ENCODE results near the gene PTGS2. TPM values are rescaled to one million over a fixed set of nuclear protein-coding genes. Genes with fewer than 3 reads are reported as not detected.
"Not testable (repeated sequence)": the region's sequence is repeated elsewhere in the genome, so short reads cannot be mapped to it uniquely, and the experiment has no call there.

Gene PTGS2
- total RNA-seq, 2 donors from 2014 or later = 0.09 to 0.15 TPM

- H3K27ac Mint-ChIP-seq = no peak overlapping the region
- Histone ChIP-seq H3K36me3 (ENCODE audit: control insufficient read depth, insufficient read depth, low read length) (no peaks in the 10 kb centered on the region), H3K4me3 (ENCODE audit: low read length) (no peak overlapping the region), H3K9ac (ENCODE audit: extremely low read depth, low read length, poor library complexity, severe bottlenecking) (no peak overlapping the region), H3K4me1 (ENCODE audit: control insufficient read depth, insufficient read depth, low read length) (no peaks in the 10 kb centered on the region), H3K27ac (ENCODE audit: low read depth, low read length) (no peak overlapping the region), H3K27me3 (ENCODE audit: control insufficient read depth, insufficient read depth, low read length, poor library complexity, severe bottlenecking) (no peaks in the 10 kb centered on the region), H3K9me3 (ENCODE audit: control insufficient read depth, low read length) (no peaks in the 10 kb centered on the region)
- DNase-seq = no peak
- TF ChIP-seq CTCF (conservative IDR thresholded peaks at IDR 0.05) = no peak
- no peaks in the 10 kb centered on the region for H3K4me1 Mint-ChIP-seq
- H3K27me3 Mint-ChIP-seq (ENCODE audit: insufficient read depth) = no peaks in the 10 kb centered on the region
- H3K36me3 Mint-ChIP-seq (ENCODE audit: low read depth) = no peaks in the 10 kb centered on the region
- H3K9me3 Mint-ChIP-seq = no peaks in the 10 kb centered on the region
- WGBS, 2 experiments (ENCODE audit: insufficient coverage in 1 of 2, insufficient read length in 1 of 2) = 93% methylated on average over 2 of the region's 2 CpGs
- H3K4me3 Mint-ChIP-seq = no peak overlapping the region
Measured at GRCh38 chr1:186653312-186653711, 26.9 kb downstream of the PTGS2 start.

DNA sequence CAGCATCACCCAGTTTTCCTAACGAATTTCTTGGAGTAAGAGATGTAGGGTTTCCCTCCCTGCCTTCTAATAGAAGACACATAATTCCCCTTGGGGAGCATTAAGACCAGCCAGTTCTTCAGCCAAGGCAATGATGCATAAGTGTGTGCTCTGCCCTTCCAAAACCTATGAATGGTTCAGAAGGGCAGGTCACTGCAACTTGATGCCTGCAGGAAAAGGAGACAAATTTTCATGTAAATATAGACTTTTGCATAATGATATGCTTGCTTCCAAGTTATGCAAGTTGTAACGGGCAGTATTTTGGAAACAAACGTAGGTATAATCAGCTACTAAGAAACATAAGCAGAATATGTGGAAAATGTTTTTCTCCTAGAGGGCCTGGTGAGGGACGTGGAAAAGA is 31.6 kb downstream of the PTGS2 start:
- H3K4me3 ChIP-seq (ENCODE audit: low read length) = no peak overlapping the region
- Mint-ChIP-seq H3K27ac (no peak overlapping the region), H3K36me3 (ENCODE audit: low read depth) (no peaks in the 10 kb centered on the region), H3K27me3 (ENCODE audit: insufficient read depth) (no peaks in the 10 kb centered on the region), H3K4me3 (no peak overlapping the region), H3K9me3 (no peaks in the 10 kb centered on the region), H3K4me1 (peaks cover 6% of the 10 kb centered on the region)
- no peak overlapping the region for H3K27ac ChIP-seq (ENCODE audit: low read depth, low read length)
- no peak for DNase-seq
- H3K4me1 ChIP-seq (ENCODE audit: control insufficient read depth, insufficient read depth, low read length) = no peaks in the 10 kb centered on the region
- 86 to 95% methylated on average over 2 to 4 of the region's 4 CpGs for WGBS, 2 experiments (ENCODE audit: insufficient coverage in 1 of 2, insufficient read length in 1 of 2)
- no peak overlapping the region for H3K9ac ChIP-seq (ENCODE audit: extremely low read depth, low read length, poor library complexity, severe bottlenecking)
- H3K27me3 ChIP-seq (ENCODE audit: control insufficient read depth, insufficient read depth, low read length, poor library complexity, severe bottlenecking) = no peaks in the 10 kb centered on the region
- no peaks in the 10 kb centered on the region for H3K36me3 ChIP-seq (ENCODE audit: control insufficient read depth, insufficient read depth, low read length)
- no peaks in the 10 kb centered on the region for H3K9me3 ChIP-seq (ENCODE audit: control insufficient read depth, low read length)
- no peak for TF ChIP-seq CTCF (conservative IDR thresholded peaks at IDR 0.05)

DNA sequence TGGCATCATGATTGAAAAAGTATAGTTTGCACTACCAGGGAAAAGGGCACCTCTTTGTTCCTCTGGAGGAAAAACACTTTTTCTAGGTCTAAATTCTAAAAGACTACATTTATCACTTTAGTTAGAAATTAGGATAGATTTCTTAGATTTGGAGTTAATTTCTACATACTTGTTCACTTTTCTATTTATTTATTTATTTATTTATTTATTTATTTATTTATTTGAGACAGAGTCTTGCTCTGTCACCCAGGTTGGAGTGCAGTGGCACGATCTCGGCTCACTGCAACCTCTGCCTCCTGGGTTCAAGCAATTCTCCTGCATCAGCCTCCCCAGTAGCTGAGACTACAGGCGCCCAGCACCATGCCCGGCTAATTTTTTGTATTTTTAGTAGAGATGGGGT is 32.2 kb downstream of the PTGS2 start:
- not testable (repeated sequence) for H3K27me3 ChIP-seq (ENCODE audit: control insufficient read depth, insufficient read depth, low read length, poor library complexity, severe bottlenecking); H3K4me3 ChIP-seq (ENCODE audit: low read length); DNase-seq

GRCh38 chr1:186643614-186644013 is 36.6 kb downstream of the PTGS2 start:
- H3K27me3 ChIP-seq (ENCODE audit: control insufficient read depth, insufficient read depth, low read length, poor library complexity, severe bottlenecking) = no peaks in the 10 kb centered on the region
- no peaks in the 10 kb centered on the region for H3K4me1 ChIP-seq (ENCODE audit: control insufficient read depth, insufficient read depth, low read length)
- H3K27ac ChIP-seq (ENCODE audit: low read depth, low read length) = no peak overlapping the region
- Mint-ChIP-seq H3K4me3 (no peak overlapping the region), H3K27me3 (ENCODE audit: insufficient read depth) (no peaks in the 10 kb centered on the region), H3K27ac (no peak overlapping the region), H3K9me3 (no peaks in the 10 kb centered on the region), H3K4me1 (peaks cover 6% of the 10 kb centered on the region), H3K36me3 (ENCODE audit: low read depth) (no peaks in the 10 kb centered on the region)
- WGBS, 2 experiments (ENCODE audit: insufficient coverage in 1 of 2, insufficient read length in 1 of 2) = 90% methylated on average over 2 of the region's 2 CpGs; no CpG with 5 or more reads in 1 of the 2 experiments
- H3K9ac ChIP-seq (ENCODE audit: extremely low read depth, low read length, poor library complexity, severe bottlenecking) = no peak overlapping the region
- no peaks in the 10 kb centered on the region for H3K9me3 ChIP-seq (ENCODE audit: control insufficient read depth, low read length)
- no peak for DNase-seq
- no peaks in the 10 kb centered on the region for H3K36me3 ChIP-seq (ENCODE audit: control insufficient read depth, insufficient read depth, low read length)
- no peak overlapping the region for H3K4me3 ChIP-seq (ENCODE audit: low read length)
- TF ChIP-seq CTCF (conservative IDR thresholded peaks at IDR 0.05) = no peak

More for the DNA sequence above, 32.2 kb downstream of the PTGS2 start:
- H3K4me1 ChIP-seq (ENCODE audit: control insufficient read depth, insufficient read depth, low read length); H3K9me3 ChIP-seq (ENCODE audit: control insufficient read depth, low read length); H3K4me1 Mint-ChIP-seq; H3K27ac ChIP-seq (ENCODE audit: low read depth, low read length); H3K27ac Mint-ChIP-seq; H3K9me3 Mint-ChIP-seq; H3K27me3 Mint-ChIP-seq (ENCODE audit: insufficient read depth); H3K9ac ChIP-seq (ENCODE audit: extremely low read depth, low read length, poor library complexity, severe bottlenecking); H3K4me3 Mint-ChIP-seq; H3K36me3 Mint-ChIP-seq (ENCODE audit: low read depth); H3K36me3 ChIP-seq (ENCODE audit: control insufficient read depth, insufficient read depth, low read length): not testable (repeated sequence)
- 92 to 100% methylated on average over 2 to 4 of the region's 4 CpGs for WGBS, 2 experiments (ENCODE audit: insufficient coverage in 1 of 2, insufficient read length in 1 of 2)

- peak overlapping the region; percentile 63 for H3K4me3 Mint-ChIP-seq
- DNase-seq; H3K27ac ChIP-seq (ENCODE audit: low read depth, low read length); H3K27me3 ChIP-seq (ENCODE audit: control insufficient read depth, insufficient read depth, low read length, poor library complexity, severe bottlenecking); H3K4me1 Mint-ChIP-seq; H3K4me1 ChIP-seq (ENCODE audit: control insufficient read depth, insufficient read depth, low read length); H3K9me3 ChIP-seq (ENCODE audit: control insufficient read depth, low read length); H3K36me3 ChIP-seq (ENCODE audit: control insufficient read depth, insufficient read depth, low read length); H3K27me3 Mint-ChIP-seq (ENCODE audit: insufficient read depth); H3K36me3 Mint-ChIP-seq (ENCODE audit: low read depth); H3K9me3 Mint-ChIP-seq; H3K9ac ChIP-seq (ENCODE audit: extremely low read depth, low read length, poor library complexity, severe bottlenecking): not testable (repeated sequence)
- WGBS, 2 experiments (ENCODE audit: insufficient coverage in 1 of 2, insufficient read length in 1 of 2) = 0 to 19% methylated on average over 1 to 13 of the region's 16 CpGs
- peak overlapping the region; percentile 56 for H3K4me3 ChIP-seq (ENCODE audit: low read length)
- peak overlapping the region; percentile 84 for H3K27ac Mint-ChIP-seq
Measured at GRCh38 chr1:186637567-186637966, 42.7 kb downstream of the PTGS2 start.

Data from endodermal cell (in vitro differentiated cells).